ENCODE data around the gene MRAS. TPM values are rescaled to one million over a fixed set of nuclear protein-coding genes. Genes with fewer than 3 reads are reported as not detected.
A peak's percentile ranks its signal among the peaks of the same experiment; 100 is the strongest.

MRAS gene
- total RNA-seq, 1 donor from 2014 or later, result 41.6 TPM

- no peaks in the 10 kb centered on the region for H3K4me1 Mint-ChIP-seq (ENCODE audit: unreplicated experiment)
- H3K36me3 Mint-ChIP-seq, result no peaks in the 10 kb centered on the region
- H3K27ac Mint-ChIP-seq, result no peak overlapping the region
- no peaks in the 10 kb centered on the region for H3K9me3 Mint-ChIP-seq
- H3K27me3 Mint-ChIP-seq, result peaks cover 74% of the 10 kb centered on the region
- DNase-seq (ENCODE audit: extremely low spot score, unreplicated experiment), result no peak
- TF ChIP-seq, protein P1, sequence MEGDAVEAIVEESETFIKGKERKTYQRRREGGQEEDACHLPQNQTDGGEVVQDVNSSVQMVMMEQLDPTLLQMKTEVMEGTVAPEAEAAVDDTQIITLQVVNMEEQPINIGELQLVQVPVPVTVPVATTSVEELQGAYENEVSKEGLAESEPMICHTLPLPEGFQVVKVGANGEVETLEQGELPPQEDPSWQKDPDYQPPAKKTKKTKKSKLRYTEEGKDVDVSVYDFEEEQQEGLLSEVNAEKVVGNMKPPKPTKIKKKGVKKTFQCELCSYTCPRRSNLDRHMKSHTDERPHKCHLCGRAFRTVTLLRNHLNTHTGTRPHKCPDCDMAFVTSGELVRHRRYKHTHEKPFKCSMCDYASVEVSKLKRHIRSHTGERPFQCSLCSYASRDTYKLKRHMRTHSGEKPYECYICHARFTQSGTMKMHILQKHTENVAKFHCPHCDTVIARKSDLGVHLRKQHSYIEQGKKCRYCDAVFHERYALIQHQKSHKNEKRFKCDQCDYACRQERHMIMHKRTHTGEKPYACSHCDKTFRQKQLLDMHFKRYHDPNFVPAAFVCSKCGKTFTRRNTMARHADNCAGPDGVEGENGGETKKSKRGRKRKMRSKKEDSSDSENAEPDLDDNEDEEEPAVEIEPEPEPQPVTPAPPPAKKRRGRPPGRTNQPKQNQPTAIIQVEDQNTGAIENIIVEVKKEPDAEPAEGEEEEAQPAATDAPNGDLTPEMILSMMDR (conservative IDR thresholded peaks at IDR 0.05), result no peak
- peak overlapping the region; percentile 82 for H3K4me3 Mint-ChIP-seq
Observed at GRCh38 chr3:138434875-138435772, 86.7 kb downstream of the MRAS start.

DNA sequence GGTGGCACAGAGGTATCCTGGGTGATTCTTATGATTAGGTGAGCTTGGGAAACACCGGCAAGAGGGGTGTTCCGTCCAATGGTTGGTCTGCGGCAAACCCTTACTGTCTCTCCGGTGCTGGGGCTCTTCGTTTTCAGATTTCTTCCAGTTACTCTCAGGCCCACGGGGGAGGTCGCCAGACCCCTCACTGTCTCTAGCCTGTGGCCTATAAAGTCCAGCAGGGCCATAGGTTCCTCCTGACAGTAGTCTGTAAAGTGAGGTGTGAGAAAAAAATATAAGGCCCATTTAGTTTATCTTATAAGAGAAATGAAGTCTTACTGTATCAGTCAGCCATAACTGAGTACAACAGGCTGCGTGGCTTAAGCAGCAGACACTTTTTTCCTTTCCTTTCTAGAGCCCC, 87.5 kb downstream of the MRAS start:
- Mint-ChIP-seq H3K9me3 (no peaks in the 10 kb centered on the region), H3K36me3 (no peaks in the 10 kb centered on the region), H3K27me3 (peaks cover 76% of the 10 kb centered on the region), H3K4me1 (ENCODE audit: unreplicated experiment) (no peaks in the 10 kb centered on the region), H3K4me3 (peak overlapping the region; percentile 72), H3K27ac (no peak overlapping the region)
- TF ChIP-seq, protein P1 (conservative IDR thresholded peaks at IDR 0.05), result no peak
- DNase-seq (ENCODE audit: extremely low spot score, unreplicated experiment), result no peak

- TF ChIP-seq, protein P1 (conservative IDR thresholded peaks at IDR 0.05), result no peak
- no peak for DNase-seq (ENCODE audit: extremely low spot score, unreplicated experiment)
- peaks cover under 1% of the 10 kb centered on the region for H3K4me1 Mint-ChIP-seq (ENCODE audit: unreplicated experiment)
- no peaks in the 10 kb centered on the region for H3K9me3 Mint-ChIP-seq
- no peak overlapping the region for H3K27ac Mint-ChIP-seq
- no peak overlapping the region for H3K4me3 Mint-ChIP-seq
- H3K27me3 Mint-ChIP-seq, result peaks cover 66% of the 10 kb centered on the region
- H3K36me3 Mint-ChIP-seq, result no peaks in the 10 kb centered on the region
Observed at GRCh38 chr3:138437281-138437680, 88.9 kb downstream of the MRAS start.

DNA sequence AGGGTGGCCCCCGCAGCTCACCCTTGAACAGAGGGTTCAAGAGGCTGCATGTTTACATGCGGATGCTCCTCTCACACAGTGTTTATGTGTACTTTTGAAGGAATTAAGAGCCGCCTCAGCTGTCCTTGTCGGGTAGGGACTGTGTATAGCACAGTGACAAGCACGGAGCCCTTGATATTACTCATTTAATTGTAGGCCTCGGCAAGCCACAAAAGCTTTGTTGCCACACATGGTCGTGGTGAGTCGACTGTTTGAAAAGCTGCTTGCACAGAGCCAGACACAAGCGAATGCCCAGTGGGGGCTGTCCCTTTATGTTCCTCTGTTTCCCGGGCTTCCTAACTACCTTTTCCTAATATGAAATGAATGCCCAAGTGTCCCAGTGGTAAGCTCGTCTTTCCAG, 90.5 kb downstream of the MRAS start:
- H3K27ac Mint-ChIP-seq, result no peak overlapping the region
- no peak overlapping the region for H3K4me3 Mint-ChIP-seq
- H3K4me1 Mint-ChIP-seq (ENCODE audit: unreplicated experiment), result peaks cover 4% of the 10 kb centered on the region
- H3K27me3 Mint-ChIP-seq, result peaks cover 55% of the 10 kb centered on the region
- H3K9me3 Mint-ChIP-seq, result no peaks in the 10 kb centered on the region
- DNase-seq (ENCODE audit: extremely low spot score, unreplicated experiment), result no peak
- TF ChIP-seq, protein P1 (conservative IDR thresholded peaks at IDR 0.05), result no peak
- H3K36me3 Mint-ChIP-seq, result no peaks in the 10 kb centered on the region

GRCh38 chr3:138439646-138440045, 91.3 kb downstream of the MRAS start:
- H3K27ac Mint-ChIP-seq, result no peak overlapping the region
- peaks cover 49% of the 10 kb centered on the region for H3K27me3 Mint-ChIP-seq
- DNase-seq (ENCODE audit: extremely low spot score, unreplicated experiment), result no peak
- peaks cover 4% of the 10 kb centered on the region for H3K4me1 Mint-ChIP-seq (ENCODE audit: unreplicated experiment)
- H3K36me3 Mint-ChIP-seq, result no peaks in the 10 kb centered on the region
- TF ChIP-seq, protein P1 (conservative IDR thresholded peaks at IDR 0.05), result no peak
- no peak overlapping the region for H3K4me3 Mint-ChIP-seq
- H3K9me3 Mint-ChIP-seq, result no peaks in the 10 kb centered on the region

Measured in type B pancreatic cell (in vitro differentiated cells).